Nephron (organoid): ENCODE measurements around the gene RBM46.
A peak's percentile ranks its signal among the peaks of the same experiment; 100 is the strongest.
"Not testable (repeated sequence)": the region's sequence is repeated elsewhere in the genome, so short reads cannot be mapped to it uniquely, and the experiment has no call there.

ENCODE experiments used
- H3K27ac Mint-ChIP-seq, 3 experiments: 2 replicates each; pipeline ENCODE4 v1.8.0; 2020; ENCODE audit warnings: mixed read lengths in 3 of 3, mild to moderate bottlenecking in 2 of 3, moderate library complexity in 1 of 3
- H3K27me3 Mint-ChIP-seq: 2 replicates; pipeline ENCODE4 v1.8.0; 2021; ENCODE audit warnings: low read depth, mild to moderate bottlenecking, moderate library complexity, mixed read lengths
- H3K36me3 Mint-ChIP-seq: 2 replicates; pipeline ENCODE4 v1.8.0; 2020; ENCODE audit warnings: low read depth, mixed read lengths
- H3K4me1 Mint-ChIP-seq: 2 replicates; pipeline ENCODE4 v1.8.0; 2020; ENCODE audit warnings: mixed read lengths
- H3K4me3 Mint-ChIP-seq, 3 experiments: 2 replicates each; pipeline ENCODE4 v1.8.0; 2020; ENCODE audit warnings: mild to moderate bottlenecking in 3 of 3, mixed read lengths in 3 of 3, moderate library complexity in 2 of 3
- H3K9me3 Mint-ChIP-seq: 2 replicates; pipeline ENCODE4 v1.8.0; 2020; ENCODE audit warnings: mixed read lengths
- TF ChIP-seq, protein P1 (sequence below), 3 experiments: fragments of 200-600 bp; sonication (generic); IDR thresholded peaks; one replicate each; pipeline ENCODE4 v1.5.0; 2021; ENCODE audit warnings: antibody characterized with exemption in 3 of 3; ENCODE audit not compliant: unreplicated experiment in 3 of 3

RBM46 gene

DNA sequence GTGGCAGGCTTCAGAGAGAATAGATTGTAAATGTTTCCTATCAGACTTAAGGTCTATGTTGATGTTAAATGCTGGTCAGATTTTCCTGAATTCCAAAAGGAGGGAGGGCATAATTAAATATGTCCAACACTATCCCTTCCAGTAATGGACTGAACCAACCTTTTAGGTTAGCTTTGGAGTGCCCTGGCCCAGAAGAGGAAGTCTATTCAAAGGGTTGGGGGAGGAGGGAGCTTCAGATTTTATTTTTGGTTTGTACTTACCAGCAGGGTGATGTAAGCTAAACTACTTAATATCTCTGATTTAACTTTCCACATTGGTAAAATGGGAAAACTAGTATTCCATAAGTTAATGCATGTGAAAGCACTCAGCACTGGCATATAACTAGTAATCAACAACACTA lies 91.1 kb downstream of the RBM46 start:
- H3K27ac Mint-ChIP-seq, result no peak overlapping the region
- H3K9me3 Mint-ChIP-seq, result peaks cover 34% of the 10 kb centered on the region
- H3K4me1 Mint-ChIP-seq, result peaks cover 2% of the 10 kb centered on the region
- H3K27me3 Mint-ChIP-seq, result peaks cover 1% of the 10 kb centered on the region
- TF ChIP-seq, protein P1, sequence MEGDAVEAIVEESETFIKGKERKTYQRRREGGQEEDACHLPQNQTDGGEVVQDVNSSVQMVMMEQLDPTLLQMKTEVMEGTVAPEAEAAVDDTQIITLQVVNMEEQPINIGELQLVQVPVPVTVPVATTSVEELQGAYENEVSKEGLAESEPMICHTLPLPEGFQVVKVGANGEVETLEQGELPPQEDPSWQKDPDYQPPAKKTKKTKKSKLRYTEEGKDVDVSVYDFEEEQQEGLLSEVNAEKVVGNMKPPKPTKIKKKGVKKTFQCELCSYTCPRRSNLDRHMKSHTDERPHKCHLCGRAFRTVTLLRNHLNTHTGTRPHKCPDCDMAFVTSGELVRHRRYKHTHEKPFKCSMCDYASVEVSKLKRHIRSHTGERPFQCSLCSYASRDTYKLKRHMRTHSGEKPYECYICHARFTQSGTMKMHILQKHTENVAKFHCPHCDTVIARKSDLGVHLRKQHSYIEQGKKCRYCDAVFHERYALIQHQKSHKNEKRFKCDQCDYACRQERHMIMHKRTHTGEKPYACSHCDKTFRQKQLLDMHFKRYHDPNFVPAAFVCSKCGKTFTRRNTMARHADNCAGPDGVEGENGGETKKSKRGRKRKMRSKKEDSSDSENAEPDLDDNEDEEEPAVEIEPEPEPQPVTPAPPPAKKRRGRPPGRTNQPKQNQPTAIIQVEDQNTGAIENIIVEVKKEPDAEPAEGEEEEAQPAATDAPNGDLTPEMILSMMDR (IDR thresholded peaks at IDR 0.05; ENCODE audit: unreplicated experiment in 3 of 3), result no peak
- H3K4me3 Mint-ChIP-seq, result no peak overlapping the region
- no peaks in the 10 kb centered on the region for H3K36me3 Mint-ChIP-seq

DNA sequence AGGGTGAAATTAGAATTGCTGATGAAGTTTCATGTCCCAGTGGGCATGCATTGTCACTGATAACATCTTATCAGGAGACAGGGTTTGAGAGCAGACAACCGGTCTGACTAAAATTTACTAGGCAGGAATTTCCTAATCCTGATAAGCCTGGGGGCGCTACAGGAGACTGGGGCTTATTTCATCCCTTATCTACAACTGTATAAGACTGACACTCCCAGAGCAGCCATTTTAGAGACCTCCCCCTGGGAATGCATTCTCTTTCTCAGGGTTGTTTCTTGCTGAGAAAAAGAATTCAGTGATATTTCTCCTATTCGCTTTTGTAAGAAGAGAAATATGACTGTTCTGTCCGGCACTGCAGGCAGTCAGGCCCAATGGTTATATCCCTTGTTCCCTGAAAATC lies 93.0 kb downstream of the RBM46 start:
- not testable (repeated sequence) for H3K27me3 Mint-ChIP-seq, H3K36me3 Mint-ChIP-seq
- H3K9me3 Mint-ChIP-seq, result peaks cover 34% of the 10 kb centered on the region

DNA sequence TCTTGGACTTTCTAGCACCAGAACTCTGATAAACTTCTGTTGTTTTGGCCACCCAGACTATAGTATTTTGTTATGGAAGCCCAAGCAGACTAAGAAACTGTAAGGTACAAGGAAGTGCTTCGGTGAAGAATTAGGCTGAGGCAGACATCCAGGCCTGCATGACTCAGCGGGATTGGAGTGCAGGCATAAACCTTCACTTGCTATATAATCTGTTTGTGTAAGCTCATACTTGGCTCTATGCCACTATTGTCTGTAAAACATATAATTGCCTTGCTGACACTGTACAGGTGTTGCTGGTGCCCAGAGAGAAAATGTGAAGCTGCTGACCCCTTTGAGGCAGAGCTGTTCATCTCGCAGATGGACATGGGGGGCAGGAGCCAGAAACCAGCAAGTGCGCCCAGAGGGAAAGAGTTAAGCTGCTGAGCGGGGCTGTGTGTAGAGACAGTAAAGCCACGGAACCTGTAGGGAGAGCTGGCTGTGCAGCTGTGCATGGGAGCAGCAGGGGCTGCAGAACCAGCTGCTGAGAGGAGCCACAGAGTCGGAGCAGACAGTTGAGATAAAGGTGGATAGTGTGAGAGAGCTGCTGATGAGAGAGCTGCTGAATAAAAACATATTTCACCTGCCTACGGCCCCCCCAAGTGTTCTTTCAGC lies 96.2 kb downstream of the RBM46 start:
- peaks cover 4% of the 10 kb centered on the region for H3K27me3 Mint-ChIP-seq
- TF ChIP-seq, protein P1 (IDR thresholded peaks at IDR 0.05; ENCODE audit: unreplicated experiment in 3 of 3), result no peak
- H3K9me3 Mint-ChIP-seq, result peaks cover 31% of the 10 kb centered on the region
- H3K4me3 Mint-ChIP-seq, result no peak overlapping the region
- H3K4me1 Mint-ChIP-seq, result peaks cover 5% of the 10 kb centered on the region
- peak overlapping the region in 2 of 3 experiments; percentile 26 to 42 for H3K27ac Mint-ChIP-seq
- no peaks in the 10 kb centered on the region for H3K36me3 Mint-ChIP-seq

More for the DNA sequence above, 93.0 kb downstream of the RBM46 start:
- not testable (repeated sequence) for H3K4me1 Mint-ChIP-seq, H3K27ac Mint-ChIP-seq, H3K4me3 Mint-ChIP-seq
